Naive thymus-derived CD4-positive, alpha-beta T cell (primary cell): Measurements from ENCODE around the gene ITIH4. TPM values are rescaled to one million over a fixed set of nuclear protein-coding genes. Genes with fewer than 3 reads are reported as not detected.

ENCODE experiments used
- ATAC-seq: fragments of 150-1000 bp; cut with Tn5 transposase; 2 replicates; pipeline ENCODE4 v1.10.0; 2021; ENCODE audit warnings: mild to moderate bottlenecking, moderate library complexity
- CTCF ChIA-PET: fragments of 350-600 bp; sonication (Branson Sonifier 250); formaldehyde crosslinking; loops from one replicate; lab custom pipeline; 2021; ENCODE audit warnings: antibody characterized with exemption; lab: Charles Lee
- POLR2A ChIA-PET: fragments of 350-600 bp; sonication (Branson Sonifier 250); formaldehyde crosslinking; loops from one replicate; lab custom pipeline; 2021; ENCODE audit warnings: antibody characterized with exemption, inconsistent platforms; lab: Charles Lee
- DNase-seq, 9 donors: peaks; one replicate each; pipeline versions ENCODE4 v3.0.0 to v3.0.0-alpha.2; 2020 to 2022; ENCODE audit warnings: mixed read lengths in 1 of 9
- H3K27ac ChIP-seq: one replicate; pipeline ENCODE4 v1.7.0; 2013; ENCODE audit warnings: mild to moderate bottlenecking, low read depth, low read length, moderate library complexity
- H3K27me3 ChIP-seq, 2 donors: one replicate each; pipeline ENCODE4 v1.7.0; 2013; ENCODE audit warnings: low read length in 2 of 2, mild to moderate bottlenecking in 2 of 2, moderate library complexity in 2 of 2; ENCODE audit not compliant: control insufficient read depth in 2 of 2, insufficient read depth in 2 of 2
- H3K36me3 ChIP-seq, 3 experiments: 1 replicate in 2 of 3; 2 replicates in 1 of 3; pipeline ENCODE4 v1.7.0; 2013; ENCODE audit warnings: low read length in 3 of 3, mild to moderate bottlenecking in 3 of 3, moderate library complexity in 1 of 3; ENCODE audit not compliant: insufficient read depth in 3 of 3, control insufficient read depth in 2 of 3
- H3K4me1 ChIP-seq, 2 donors: one replicate each; pipeline ENCODE4 v1.7.0; 2013; ENCODE audit warnings: low read length in 2 of 2, mild to moderate bottlenecking in 2 of 2, moderate library complexity in 1 of 2; ENCODE audit not compliant: control insufficient read depth in 2 of 2, insufficient read depth in 2 of 2
- H3K4me3 ChIP-seq: 2 replicates; pipeline ENCODE4 v1.7.0; 2013; ENCODE audit warnings: mild to moderate bottlenecking, low read length
- H3K9me3 ChIP-seq, 3 experiments: 1 replicate in 2 of 3; 2 replicates in 1 of 3; pipeline ENCODE4 v1.7.0; 2013; ENCODE audit warnings: low read length in 3 of 3; ENCODE audit not compliant: control insufficient read depth in 2 of 3
- H3K27ac Mint-ChIP-seq, 9 donors: one replicate each; pipeline ENCODE4 v1.8.0; 2020 to 2022; ENCODE audit warnings: mixed read lengths in 9 of 9, mild to moderate bottlenecking in 8 of 9, moderate library complexity in 5 of 9, inconsistent platforms in 2 of 9
- H3K27me3 Mint-ChIP-seq, 5 donors: one replicate each; pipeline ENCODE4 v1.8.0; 2021 to 2022; ENCODE audit warnings: mixed read lengths in 5 of 5, mild to moderate bottlenecking in 1 of 5
- H3K36me3 Mint-ChIP-seq, 5 donors: one replicate each; pipeline ENCODE4 v1.8.0; 2020 to 2022; ENCODE audit warnings: mixed read lengths in 5 of 5, mild to moderate bottlenecking in 3 of 5, inconsistent platforms in 1 of 5
- H3K4me1 Mint-ChIP-seq, 7 donors: one replicate each; pipeline ENCODE4 v1.8.0; 2020 to 2022; ENCODE audit warnings: mixed read lengths in 7 of 7, mild to moderate bottlenecking in 3 of 7, inconsistent platforms in 1 of 7
- H3K4me3 Mint-ChIP-seq, 10 donors: one replicate each; pipeline ENCODE4 v1.8.0; 2020 to 2022; ENCODE audit warnings: mild to moderate bottlenecking in 10 of 10, mixed read lengths in 10 of 10, moderate library complexity in 6 of 10, inconsistent platforms in 2 of 10
- H3K9me3 Mint-ChIP-seq, 11 donors: one replicate each; pipeline ENCODE4 v1.8.0; 2020 to 2022; ENCODE audit warnings: mixed read lengths in 11 of 11, mild to moderate bottlenecking in 4 of 11, inconsistent platforms in 1 of 11, moderate library complexity in 1 of 11
- intact Hi-C, 2 donors: fragments of 100-400 bp; cut with micrococcal nuclease; formaldehyde crosslinking; loops; one replicate each; pipeline ENCODE4 v1.15.1; 2023
- polyA plus RNA-seq, 2 donors: library from polyadenylated mRNA; unstranded; fragments of 300-500 nt; fragmentation: Illumina TruSeq; gene quantifications; one replicate each; pipeline ENCODE4 v1.2.3, GENCODE V29; 2021
- total RNA-seq, 6 experiments: library from RNA in 5 of 6; stranded (reverse) in 5 of 6; gene quantifications; 1 replicate in 5 of 6; 2 replicates in 1 of 6; pipeline ENCODE4 v1.2.3 and lab custom pipeline; 2021 to 2026

The ITIH4 gene
- total and polyA plus RNA-seq, 7 experiments from 2014 or later = 0.08 to 37.6 (median 32.3) TPM

- Mint-ChIP-seq H3K9me3 (no peaks in the 10 kb centered on the region), H3K27me3 (peaks cover 0 to 5% (median 0%) of the 10 kb centered on the region in 5 donors), H3K27ac (no peak overlapping the region), H3K4me1 (peaks cover 0 to 8% (median 0%) of the 10 kb centered on the region in 7 donors), H3K36me3 (no peaks in the 10 kb centered on the region), H3K4me3 (no peak overlapping the region)
- Histone ChIP-seq H3K4me1 (no peaks in the 10 kb centered on the region), H3K4me3 (no peak overlapping the region), H3K36me3 (no peaks in the 10 kb centered on the region), H3K9me3 (no peaks in the 10 kb centered on the region), H3K27ac (no peak overlapping the region), H3K27me3 (no peaks in the 10 kb centered on the region)
- CTCF ChIA-PET = no interaction called here
- intact Hi-C loops = loop anchor here in 1 of 2 donors (2.0 kb wide), 1 partner anchor 56 kb away; no protein-coding TSS in a partner anchor
- POLR2A ChIA-PET = no interaction called here
- ATAC-seq (peak; percentile 52), DNase-seq (no peak)
Measured at GRCh38 chr3:52798978-52799476, 31.4 kb downstream of the ITIH4 start.

- H3K27me3 Mint-ChIP-seq = peaks cover 0 to 5% (median 0%) of the 10 kb centered on the region in 5 donors
- no peak overlapping the region for H3K4me3 Mint-ChIP-seq
- ChIA-PET CTCF (no interaction called here), POLR2A (no interaction called here)
- intact Hi-C loops = loop anchor here in 1 of 2 donors (2.0 kb wide), 1 partner anchor 56 kb away; no protein-coding TSS in a partner anchor
- H3K27ac ChIP-seq = no peak overlapping the region
- H3K4me1 ChIP-seq = no peaks in the 10 kb centered on the region
- no peak overlapping the region for H3K27ac Mint-ChIP-seq
- H3K9me3 ChIP-seq = no peaks in the 10 kb centered on the region
- no peaks in the 10 kb centered on the region for H3K36me3 Mint-ChIP-seq
- H3K27me3 ChIP-seq = no peaks in the 10 kb centered on the region
- DNase-seq (no peak), ATAC-seq (no peak)
- no peaks in the 10 kb centered on the region for H3K9me3 Mint-ChIP-seq
- H3K4me3 ChIP-seq = no peak overlapping the region
- H3K4me1 Mint-ChIP-seq = peaks cover 0 to 8% (median 0%) of the 10 kb centered on the region in 7 donors
- no peaks in the 10 kb centered on the region for H3K36me3 ChIP-seq
Measured at GRCh38 chr3:52798376-52798977, 32.0 kb downstream of the ITIH4 start.

- Mint-ChIP-seq H3K4me1 (peaks cover 0 to 8% (median 0%) of the 10 kb centered on the region in 7 donors), H3K4me3 (no peak overlapping the region), H3K27ac (no peak overlapping the region), H3K36me3 (no peaks in the 10 kb centered on the region), H3K27me3 (peaks cover 0 to 5% (median 0%) of the 10 kb centered on the region in 5 donors), H3K9me3 (no peaks in the 10 kb centered on the region)
- POLR2A ChIA-PET = no interaction called here
- DNase-seq (no peak), ATAC-seq (no peak)
- Histone ChIP-seq H3K36me3 (no peaks in the 10 kb centered on the region), H3K27me3 (no peaks in the 10 kb centered on the region), H3K4me3 (no peak overlapping the region), H3K4me1 (no peaks in the 10 kb centered on the region), H3K9me3 (no peaks in the 10 kb centered on the region), H3K27ac (no peak overlapping the region)
- intact Hi-C loops = no loop called here
- CTCF ChIA-PET = no interaction called here
Measured at GRCh38 chr3:52796411-52796810, 34.1 kb downstream of the ITIH4 start.

GRCh38 chr3:52795298-52795900, 35.1 kb downstream of the ITIH4 start:
- no peak overlapping the region for H3K27ac Mint-ChIP-seq
- Histone ChIP-seq H3K36me3 (no peaks in the 10 kb centered on the region), H3K4me3 (no peak overlapping the region), H3K27ac (no peak overlapping the region), H3K4me1 (no peaks in the 10 kb centered on the region), H3K27me3 (no peaks in the 10 kb centered on the region), H3K9me3 (no peaks in the 10 kb centered on the region)
- no peaks in the 10 kb centered on the region for H3K9me3 Mint-ChIP-seq
- DNase-seq (no peak), ATAC-seq (no peak)
- no peak overlapping the region for H3K4me3 Mint-ChIP-seq
- H3K4me1 Mint-ChIP-seq = peaks cover 0 to 8% (median 0%) of the 10 kb centered on the region in 7 donors
- ChIA-PET CTCF (no interaction called here), POLR2A (no interaction called here)
- intact Hi-C loops = no loop called here
- H3K27me3 Mint-ChIP-seq = peaks cover 0 to 5% (median 0%) of the 10 kb centered on the region in 5 donors
- no peaks in the 10 kb centered on the region for H3K36me3 Mint-ChIP-seq

- H3K36me3 Mint-ChIP-seq = no peaks in the 10 kb centered on the region
- H3K27ac Mint-ChIP-seq = peak within 1 kb of the TSS in 1 of 9 donors; percentile 43
Measured at GRCh38 chr3:52794612-52795099, 35.8 kb downstream of the ITIH4 start, which contains the start of gene ITIH3. ITIH3 (plus strand) TSS chr3:52794796; CDS start chr3:52794804, 8 bp downstream.

GRCh38 chr3:52793702-52794611, 36.5 kb downstream of the ITIH4 start:
- Histone ChIP-seq H3K4me1 (no peaks in the 10 kb centered on the region), H3K4me3 (no peak overlapping the region), H3K27me3 (no peaks in the 10 kb centered on the region), H3K36me3 (no peaks in the 10 kb centered on the region), H3K9me3 (no peaks in the 10 kb centered on the region), H3K27ac (no peak overlapping the region)
- H3K36me3 Mint-ChIP-seq = no peaks in the 10 kb centered on the region
- DNase-seq = no peak
- no peaks in the 10 kb centered on the region for H3K9me3 Mint-ChIP-seq
- peak overlapping the region in 1 of 9 donors; percentile 43 for H3K27ac Mint-ChIP-seq
- H3K4me1 Mint-ChIP-seq = peaks cover 0 to 4% (median 0%) of the 10 kb centered on the region in 7 donors
- CTCF ChIA-PET = no interaction called here
- no peaks in the 10 kb centered on the region for H3K27me3 Mint-ChIP-seq
- ATAC-seq = no peak
- H3K4me3 Mint-ChIP-seq = no peak overlapping the region
- POLR2A ChIA-PET = no interaction called here
- intact Hi-C loops = no loop called here

More at GRCh38 chr3:52794612-52795099, 35.8 kb downstream of the ITIH4 start, which contains the start of gene ITIH3:
- no peaks in the 10 kb centered on the region for H3K36me3 ChIP-seq
- no peaks in the 10 kb centered on the region for H3K9me3 ChIP-seq
- ChIA-PET CTCF (no interaction called here), POLR2A (no interaction called here)
- Mint-ChIP-seq H3K4me1 (peaks cover 0 to 8% (median 0%) of the 10 kb centered on the region in 7 donors), H3K4me3 (no peak within 1 kb of the TSS), H3K9me3 (no peaks in the 10 kb centered on the region), H3K27me3 (peaks cover 0 to 5% (median 0%) of the 10 kb centered on the region in 5 donors)
- no peak for DNase-seq
- ATAC-seq = no peak
- no peak within 1 kb of the TSS for H3K4me3 ChIP-seq
- H3K27ac ChIP-seq = no peak within 1 kb of the TSS
- H3K27me3 ChIP-seq = no peaks in the 10 kb centered on the region
- intact Hi-C loops = no loop called here
- H3K4me1 ChIP-seq = no peaks in the 10 kb centered on the region
